Measurements from ENCODE around the gene KLK8. TPM values are rescaled to one million over a fixed set of nuclear protein-coding genes. Genes with fewer than 3 reads are reported as not detected.

The KLK8 gene
- total RNA-seq, 1 donor from 2014 or later, result not detected

GRCh38 chr19:51012661-51013190 lies 11.3 kb upstream of the KLK8 start:
- Histone ChIP-seq H3K27me3 (ENCODE audit: low read depth) (peaks cover 98% of the 10 kb centered on the region), H3K4me3 (no peak overlapping the region), H3K36me3 (no peaks in the 10 kb centered on the region), H3K4me1 (peaks cover 7% of the 10 kb centered on the region), H3K9me3 (replicated peaks) (no peaks in the 10 kb centered on the region), H3K27ac (replicated peaks) (no peak overlapping the region)
- intact Hi-C loops (cut with micrococcal nuclease), result no loop called here
- TF ChIP-seq, protein P1, sequence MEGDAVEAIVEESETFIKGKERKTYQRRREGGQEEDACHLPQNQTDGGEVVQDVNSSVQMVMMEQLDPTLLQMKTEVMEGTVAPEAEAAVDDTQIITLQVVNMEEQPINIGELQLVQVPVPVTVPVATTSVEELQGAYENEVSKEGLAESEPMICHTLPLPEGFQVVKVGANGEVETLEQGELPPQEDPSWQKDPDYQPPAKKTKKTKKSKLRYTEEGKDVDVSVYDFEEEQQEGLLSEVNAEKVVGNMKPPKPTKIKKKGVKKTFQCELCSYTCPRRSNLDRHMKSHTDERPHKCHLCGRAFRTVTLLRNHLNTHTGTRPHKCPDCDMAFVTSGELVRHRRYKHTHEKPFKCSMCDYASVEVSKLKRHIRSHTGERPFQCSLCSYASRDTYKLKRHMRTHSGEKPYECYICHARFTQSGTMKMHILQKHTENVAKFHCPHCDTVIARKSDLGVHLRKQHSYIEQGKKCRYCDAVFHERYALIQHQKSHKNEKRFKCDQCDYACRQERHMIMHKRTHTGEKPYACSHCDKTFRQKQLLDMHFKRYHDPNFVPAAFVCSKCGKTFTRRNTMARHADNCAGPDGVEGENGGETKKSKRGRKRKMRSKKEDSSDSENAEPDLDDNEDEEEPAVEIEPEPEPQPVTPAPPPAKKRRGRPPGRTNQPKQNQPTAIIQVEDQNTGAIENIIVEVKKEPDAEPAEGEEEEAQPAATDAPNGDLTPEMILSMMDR (IDR thresholded peaks at IDR 0.05; ENCODE audit: borderline replicate concordance), result no peak
- DNase-seq, result no peak

DNA sequence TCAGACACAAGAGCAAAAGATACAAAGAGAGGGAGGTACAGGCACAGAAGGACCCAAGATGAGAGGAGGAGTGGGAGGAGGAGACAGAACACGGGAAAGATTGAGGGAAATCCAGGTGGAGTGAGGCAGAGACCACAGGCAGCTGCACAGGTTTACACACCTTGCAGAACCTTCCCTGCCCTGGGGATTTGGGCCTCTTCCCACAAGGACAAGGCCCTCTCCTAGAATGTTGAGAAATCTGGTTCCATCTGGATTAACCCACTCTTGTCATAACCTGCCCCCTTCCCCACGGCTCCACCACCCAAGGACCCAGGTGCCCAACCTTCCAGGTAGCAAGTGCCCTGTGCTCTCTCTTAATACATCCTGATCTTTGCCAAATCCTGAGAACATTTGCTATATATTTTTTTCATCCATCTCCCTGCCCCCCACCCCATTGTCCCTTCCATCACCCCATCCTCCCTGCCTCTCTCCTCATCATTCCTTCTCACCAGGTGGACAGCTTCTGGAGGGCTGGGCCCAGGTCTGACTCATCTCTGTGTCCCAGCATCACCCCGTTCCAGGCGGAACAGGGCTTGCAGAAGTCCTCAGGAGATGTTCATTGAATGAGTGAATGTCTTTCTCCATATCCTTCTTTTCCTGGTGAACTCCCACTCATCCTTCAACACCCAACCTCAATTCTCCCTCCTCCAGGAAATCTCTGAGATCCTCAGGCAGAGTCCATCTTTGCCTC lies 8.8 kb upstream of the KLK8 start:
- TF ChIP-seq, protein P1 (IDR thresholded peaks at IDR 0.05; ENCODE audit: borderline replicate concordance), result no peak
- Histone ChIP-seq H3K27ac (replicated peaks) (no peak overlapping the region), H3K27me3 (ENCODE audit: low read depth) (peaks cover 96% of the 10 kb centered on the region), H3K36me3 (no peaks in the 10 kb centered on the region), H3K9me3 (replicated peaks) (no peaks in the 10 kb centered on the region), H3K4me1 (no peaks in the 10 kb centered on the region), H3K4me3 (no peak overlapping the region)
- intact Hi-C loops (cut with micrococcal nuclease), result no loop called here
- no peak for DNase-seq

DNA sequence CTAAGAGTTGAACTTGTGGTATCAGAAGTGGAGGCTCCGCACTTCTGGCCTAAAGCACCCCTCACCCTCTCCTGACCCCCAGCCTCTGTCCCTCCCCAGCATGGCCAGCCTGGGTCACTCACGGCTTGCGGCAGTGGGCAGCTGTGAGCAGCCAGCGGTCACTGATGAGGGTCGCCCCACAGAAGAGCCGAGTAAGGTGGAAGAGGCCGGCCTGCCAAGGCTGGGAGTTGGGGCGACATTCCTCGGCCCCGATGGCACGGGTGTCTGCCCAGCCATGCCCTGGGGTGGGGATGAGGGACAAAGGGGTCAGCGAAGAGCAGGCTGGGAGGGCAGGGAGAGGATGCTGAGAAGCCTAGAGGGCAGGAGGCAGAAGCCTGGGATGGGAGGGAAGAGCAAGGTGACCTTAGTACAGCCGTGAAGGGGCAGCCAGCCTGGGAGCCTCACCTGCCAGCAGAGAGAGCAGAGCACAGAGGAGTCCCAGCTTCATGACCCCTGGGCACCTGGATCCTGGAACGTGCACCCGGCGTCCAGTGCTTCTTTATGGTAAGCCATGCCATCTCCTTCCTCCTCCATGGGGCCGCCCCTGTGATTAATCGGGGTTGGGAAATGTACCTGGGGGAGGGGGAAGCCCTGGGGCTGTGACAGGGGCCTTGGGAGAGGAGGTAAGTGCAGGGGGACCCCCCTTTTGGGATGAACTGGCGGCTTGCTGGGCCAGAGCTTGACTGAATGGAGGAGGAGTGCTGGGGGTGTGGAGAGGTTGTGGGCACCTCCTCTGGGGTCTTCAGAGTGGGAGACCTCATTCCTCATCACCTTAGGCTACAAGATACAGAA lies 7.9 kb upstream of the KLK8 start:
- peaks cover 96% of the 10 kb centered on the region for H3K27me3 ChIP-seq (ENCODE audit: low read depth)

DNA sequence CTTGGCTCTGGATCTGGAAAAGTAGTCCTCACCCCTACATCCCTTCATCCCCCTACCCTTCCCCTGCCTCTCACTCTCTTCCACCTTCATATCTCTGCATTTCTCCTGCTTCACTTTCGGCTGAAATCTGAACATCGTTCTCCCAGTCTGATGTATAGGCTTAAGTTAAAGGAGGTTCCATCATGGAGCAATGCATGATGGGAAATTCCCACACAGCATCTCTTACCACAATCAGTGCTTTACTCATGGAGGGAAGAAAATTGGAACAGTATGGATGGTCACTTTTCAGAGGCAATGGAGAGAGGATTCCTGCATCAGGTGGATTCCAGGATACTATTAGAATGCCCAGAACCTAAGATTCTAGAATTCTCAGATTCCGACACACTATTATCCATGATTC lies 6.1 kb upstream of the KLK8 start:
- H3K4me3 ChIP-seq, result no peak overlapping the region
- H3K27ac ChIP-seq (replicated peaks), result no peak overlapping the region
- no peak for DNase-seq
- peaks cover 98% of the 10 kb centered on the region for H3K27me3 ChIP-seq (ENCODE audit: low read depth)
- no peaks in the 10 kb centered on the region for H3K9me3 ChIP-seq (replicated peaks)
- TF ChIP-seq, protein P1 (IDR thresholded peaks at IDR 0.05; ENCODE audit: borderline replicate concordance), result no peak
- H3K36me3 ChIP-seq, result no peaks in the 10 kb centered on the region
- intact Hi-C loops (cut with micrococcal nuclease), result no loop called here
- H3K4me1 ChIP-seq, result no peaks in the 10 kb centered on the region

More for the DNA sequence above, 7.9 kb upstream of the KLK8 start:
- Histone ChIP-seq H3K4me3 (no peak overlapping the region), H3K4me1 (no peaks in the 10 kb centered on the region), H3K9me3 (replicated peaks) (no peaks in the 10 kb centered on the region), H3K27ac (replicated peaks) (no peak overlapping the region), H3K36me3 (no peaks in the 10 kb centered on the region)
- intact Hi-C loops (cut with micrococcal nuclease), result no loop called here
- DNase-seq, result no peak
- TF ChIP-seq, protein P1 (IDR thresholded peaks at IDR 0.05; ENCODE audit: borderline replicate concordance), result no peak

- intact Hi-C loops (cut with micrococcal nuclease), result no loop called here
- H3K27me3 ChIP-seq (ENCODE audit: low read depth), result peaks cover 98% of the 10 kb centered on the region
Observed at GRCh38 chr19:51006406-51006805, 5.0 kb upstream of the KLK8 start.

More at GRCh38 chr19:51006406-51006805, 5.0 kb upstream of the KLK8 start:
- no peak for DNase-seq
- TF ChIP-seq, protein P1 (IDR thresholded peaks at IDR 0.05; ENCODE audit: borderline replicate concordance), result no peak
- Histone ChIP-seq H3K9me3 (replicated peaks) (no peaks in the 10 kb centered on the region), H3K27ac (replicated peaks) (no peak overlapping the region), H3K4me3 (no peak overlapping the region), H3K36me3 (no peaks in the 10 kb centered on the region), H3K4me1 (no peaks in the 10 kb centered on the region)
